Measurements from ENCODE around the gene ARL6IP1.
A peak's percentile ranks its signal among the peaks of the same experiment; 100 is the strongest.

ARL6IP1 gene

GRCh38 chr16:18801145-18801972 lies at the start of gene ARL6IP1:
ARL6IP1 (minus strand) TSS chr16:18801549; CDS start chr16:18801466, 83 bp downstream.
- peak; percentile 98 for DNase-seq (ENCODE audit: low spot score)

GRCh38 chr16:18846416-18846815 lies 45.1 kb upstream of the ARL6IP1 start:
- no peak for DNase-seq (ENCODE audit: low spot score)

- no peak for DNase-seq (ENCODE audit: low spot score)
Observed at GRCh38 chr16:18842565-18842964, 41.2 kb upstream of the ARL6IP1 start.

- no peak for DNase-seq (ENCODE audit: low spot score)
Observed at GRCh38 chr16:18841833-18842525, 40.6 kb upstream of the ARL6IP1 start.

- no peak for DNase-seq (ENCODE audit: low spot score)
Observed at GRCh38 chr16:18839555-18839954, 38.2 kb upstream of the ARL6IP1 start.

- DNase-seq (ENCODE audit: low spot score): no peak
Observed at GRCh38 chr16:18836702-18837101, 35.4 kb upstream of the ARL6IP1 start.

- DNase-seq (ENCODE audit: low spot score): no peak
Observed at GRCh38 chr16:18834864-18835263, 33.5 kb upstream of the ARL6IP1 start.

- DNase-seq (ENCODE audit: low spot score): no peak
Observed at GRCh38 chr16:18833707-18834505, 32.6 kb upstream of the ARL6IP1 start.

- no peak for DNase-seq (ENCODE audit: low spot score)
Observed at GRCh38 chr16:18832613-18833012, 31.3 kb upstream of the ARL6IP1 start.

GRCh38 chr16:18832006-18832405 lies 30.7 kb upstream of the ARL6IP1 start:
- no peak for DNase-seq (ENCODE audit: low spot score)

- no peak for DNase-seq (ENCODE audit: low spot score)
Observed at GRCh38 chr16:18829251-18829650, 27.9 kb upstream of the ARL6IP1 start.

- DNase-seq (ENCODE audit: low spot score): no peak
Observed at GRCh38 chr16:18827890-18828289, 26.5 kb upstream of the ARL6IP1 start.

- no peak for DNase-seq (ENCODE audit: low spot score)
Observed at GRCh38 chr16:18816286-18816685, 14.9 kb upstream of the ARL6IP1 start.

- no peak for DNase-seq (ENCODE audit: low spot score)
Observed at GRCh38 chr16:18811925-18812324, 10.6 kb upstream of the ARL6IP1 start.

- DNase-seq (ENCODE audit: low spot score): no peak
Observed at GRCh38 chr16:18809165-18809564, 7.8 kb upstream of the ARL6IP1 start.

- no peak for DNase-seq (ENCODE audit: low spot score)
Observed at GRCh38 chr16:18805257-18805773, 4.0 kb upstream of the ARL6IP1 start.

GRCh38 chr16:18804540-18804939 lies 3.2 kb upstream of the ARL6IP1 start:
- DNase-seq (ENCODE audit: low spot score): no peak

- no peak for DNase-seq (ENCODE audit: low spot score)
Observed at GRCh38 chr16:18803569-18804462, 2.5 kb upstream of the ARL6IP1 start.

GRCh38 chr16:18802767-18803343 lies 1.5 kb upstream of the ARL6IP1 start:
- DNase-seq (ENCODE audit: low spot score): no peak

- DNase-seq (ENCODE audit: low spot score): no peak
Observed at GRCh38 chr16:18800775-18801144, 589 bp downstream of the ARL6IP1 start.

GRCh38 chr16:18800293-18800692 lies 1.1 kb downstream of the ARL6IP1 start:
- no peak for DNase-seq (ENCODE audit: low spot score)
